CD4-positive, CD25-positive, alpha-beta regulatory T cell (primary cell): ENCODE data around the gene ESAM. TPM values are rescaled to one million over a fixed set of nuclear protein-coding genes. Genes with fewer than 3 reads are reported as not detected.
A peak's percentile ranks its signal among the peaks of the same experiment; 100 is the strongest.
"Not testable (repeated sequence)": the region's sequence is repeated elsewhere in the genome, so short reads cannot be mapped to it uniquely, and the experiment has no call there.

Source experiments
- ATAC-seq, 2 donors: fragments of 150-1000 bp; cut with Tn5 transposase; one replicate each; pipeline ENCODE4 v1.10.0; 2021; ENCODE audit warnings: low read depth in 2 of 2, moderate number of reproducible peaks in 2 of 2, moderate library complexity in 1 of 2
- DNase-seq, 3 donors: peaks; one replicate each; pipeline versions ENCODE4 v3.0.0 to v3.0.0-alpha.2; 2012 to 2022; ENCODE audit warnings: mixed read lengths in 1 of 3
- H3K27ac ChIP-seq: one replicate; pipeline ENCODE4 v1.7.0; 2013; ENCODE audit warnings: mild to moderate bottlenecking, low read length; ENCODE audit not compliant: insufficient read depth, poor library complexity, severe bottlenecking
- H3K27me3 ChIP-seq: one replicate; pipeline ENCODE4 v1.7.0; 2013; ENCODE audit warnings: low read length; ENCODE audit not compliant: control insufficient read depth, insufficient read depth
- H3K36me3 ChIP-seq: one replicate; pipeline ENCODE4 v1.7.0; 2013; ENCODE audit warnings: mild to moderate bottlenecking, low read length, moderate library complexity; ENCODE audit not compliant: control insufficient read depth, insufficient read depth
- H3K4me1 ChIP-seq: 2 replicates; pipeline ENCODE4 v1.7.0; 2013; ENCODE audit warnings: mild to moderate bottlenecking, low read length; ENCODE audit not compliant: insufficient read depth, control insufficient read depth, poor library complexity, severe bottlenecking
- H3K4me3 ChIP-seq: one replicate; pipeline ENCODE4 v1.7.0; 2013; ENCODE audit warnings: low read depth, mild to moderate bottlenecking, low read length, moderate library complexity
- H3K9me3 ChIP-seq, 2 experiments: 1 replicate in 1 of 2; 2 replicates in 1 of 2; pipeline ENCODE4 v1.7.0; 2013; ENCODE audit warnings: low read length in 2 of 2, mild to moderate bottlenecking in 1 of 2, moderate library complexity in 1 of 2; ENCODE audit not compliant: control insufficient read depth in 2 of 2
- H3K27ac Mint-ChIP-seq, 3 donors: one replicate each; pipeline ENCODE4 v1.8.0; 2020 to 2022; ENCODE audit warnings: mild to moderate bottlenecking in 3 of 3, mixed read lengths in 3 of 3, moderate library complexity in 2 of 3
- H3K27me3 Mint-ChIP-seq: one replicate; pipeline ENCODE4 v1.8.0; 2022; ENCODE audit warnings: mild to moderate bottlenecking, mixed read lengths
- H3K36me3 Mint-ChIP-seq: one replicate; pipeline ENCODE4 v1.8.0; 2020; ENCODE audit warnings: mixed read lengths
- H3K4me1 Mint-ChIP-seq, 4 donors: one replicate each; pipeline ENCODE4 v1.8.0; 2020 to 2022; ENCODE audit warnings: mixed read lengths in 4 of 4, mild to moderate bottlenecking in 1 of 4
- H3K4me3 Mint-ChIP-seq, 4 donors: one replicate each; pipeline ENCODE4 v1.8.0; 2020 to 2022; ENCODE audit warnings: mild to moderate bottlenecking in 4 of 4, mixed read lengths in 4 of 4, moderate library complexity in 3 of 4
- H3K9me3 Mint-ChIP-seq, 7 donors: one replicate each; pipeline ENCODE4 v1.8.0; 2020 to 2022; ENCODE audit warnings: mixed read lengths in 7 of 7, mild to moderate bottlenecking in 3 of 7, moderate library complexity in 2 of 7
- polyA plus RNA-seq, 4 donors: library from polyadenylated mRNA; unstranded; fragments of 300-500 nt; fragmentation: Illumina TruSeq; gene quantifications; one replicate each; pipeline ENCODE4 v1.2.3, GENCODE V29; 2021
- total RNA-seq: library from RNA; stranded (reverse); gene quantifications from one replicate; pipeline ENCODE4 v1.2.3, GENCODE V29; 2022

Gene ESAM
- total and polyA plus RNA-seq, 5 donors from 2014 or later = 0.55 to 3.1 (median 2.6) TPM; not detected in 1

DNA sequence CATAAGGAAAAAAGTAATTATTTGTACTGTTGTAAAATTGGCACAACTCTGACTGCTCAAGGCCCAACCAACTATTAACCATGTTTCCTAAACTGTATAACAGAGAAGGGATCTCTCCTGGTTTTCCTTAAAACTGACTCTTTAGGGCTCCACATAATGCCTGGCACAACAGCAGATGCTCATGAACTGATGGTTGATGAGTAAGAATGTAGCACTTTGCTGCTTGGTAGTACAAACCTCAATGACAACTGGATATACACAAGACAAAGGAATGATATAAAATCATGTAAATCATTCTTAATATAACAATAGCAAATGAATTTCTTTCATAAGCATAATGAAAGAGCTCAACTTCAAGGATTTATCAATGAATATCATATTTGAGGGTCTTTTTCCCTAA, 26.4 kb upstream of the ESAM start:
- H3K27ac ChIP-seq = no peak overlapping the region
- H3K27me3 ChIP-seq = no peaks in the 10 kb centered on the region
- peaks cover 6% of the 10 kb centered on the region for H3K4me1 ChIP-seq
- DNase-seq (no peak), ATAC-seq (no peak)
- no peaks in the 10 kb centered on the region for H3K9me3 ChIP-seq
- Mint-ChIP-seq H3K4me1 (peaks cover 15 to 31% (median 26%) of the 10 kb centered on the region in 4 donors), H3K9me3 (no peaks in the 10 kb centered on the region), H3K27me3 (no peaks in the 10 kb centered on the region), H3K4me3 (no peak overlapping the region), H3K36me3 (peaks cover 8% of the 10 kb centered on the region), H3K27ac (no peak overlapping the region)
- no peaks in the 10 kb centered on the region for H3K36me3 ChIP-seq
- no peak overlapping the region for H3K4me3 ChIP-seq

DNA sequence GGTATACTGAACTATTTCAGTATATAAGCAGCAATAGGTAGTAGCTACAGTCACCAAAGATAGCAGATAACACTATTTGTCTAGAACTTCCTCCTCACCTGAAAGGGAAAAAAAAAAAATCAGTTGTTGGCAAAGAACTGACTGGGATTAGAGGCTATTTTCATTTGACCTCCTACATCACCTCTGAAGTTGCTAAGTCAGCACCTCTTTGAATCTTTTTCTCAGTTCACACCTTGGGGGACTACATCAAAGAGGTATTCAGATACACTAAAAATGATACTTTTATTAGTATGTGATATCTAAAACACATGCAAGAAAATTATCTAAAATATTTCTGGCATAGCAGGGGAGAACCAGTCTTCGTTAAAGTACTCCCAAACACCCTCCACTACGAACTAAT, 22.0 kb upstream of the ESAM start:
- H3K36me3 Mint-ChIP-seq = no peaks in the 10 kb centered on the region
- no peaks in the 10 kb centered on the region for H3K27me3 Mint-ChIP-seq
- no peaks in the 10 kb centered on the region for H3K9me3 ChIP-seq
- H3K4me3 ChIP-seq = no peak overlapping the region
- H3K36me3 ChIP-seq = no peaks in the 10 kb centered on the region
- no peaks in the 10 kb centered on the region for H3K27me3 ChIP-seq
- no peaks in the 10 kb centered on the region for H3K4me1 ChIP-seq
- no peak overlapping the region for H3K27ac ChIP-seq
- no peak overlapping the region for H3K27ac Mint-ChIP-seq
- peaks cover 2 to 9% (median 6%) of the 10 kb centered on the region in 4 donors for H3K4me1 Mint-ChIP-seq
- DNase-seq (no peak), ATAC-seq (no peak)
- H3K9me3 Mint-ChIP-seq = no peaks in the 10 kb centered on the region
- H3K4me3 Mint-ChIP-seq = no peak overlapping the region

DNA sequence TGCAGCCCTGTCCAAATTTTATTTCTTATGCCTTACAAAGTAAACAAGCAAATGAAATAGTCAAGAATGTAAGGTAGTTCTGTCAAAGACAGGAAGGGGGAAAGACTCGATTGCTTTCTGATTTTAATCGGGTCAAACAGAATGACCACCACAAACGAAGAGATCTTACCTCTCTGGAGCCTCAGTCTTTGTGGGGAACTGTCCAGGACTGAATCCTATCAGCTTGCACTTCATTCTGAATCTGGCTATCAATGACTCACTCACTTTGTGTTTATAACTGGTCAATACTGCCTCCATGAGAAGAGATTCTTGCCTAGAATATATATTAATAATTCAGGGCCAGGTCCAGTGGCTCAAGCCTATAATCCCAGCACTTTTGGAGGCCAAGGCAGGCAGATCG, 20.9 kb upstream of the ESAM start:
- no peak overlapping the region for H3K27ac ChIP-seq
- no peak overlapping the region for H3K4me3 ChIP-seq
- H3K27ac Mint-ChIP-seq = no peak overlapping the region
- H3K9me3 ChIP-seq = no peaks in the 10 kb centered on the region
- ATAC-seq (no peak), DNase-seq (no peak)
- H3K27me3 Mint-ChIP-seq = no peaks in the 10 kb centered on the region
- no peaks in the 10 kb centered on the region for H3K9me3 Mint-ChIP-seq
- H3K4me3 Mint-ChIP-seq = no peak overlapping the region
- H3K36me3 ChIP-seq = no peaks in the 10 kb centered on the region
- peaks cover 6% of the 10 kb centered on the region for H3K36me3 Mint-ChIP-seq
- peaks cover 0 to 7% (median 4%) of the 10 kb centered on the region in 4 donors for H3K4me1 Mint-ChIP-seq
- no peaks in the 10 kb centered on the region for H3K27me3 ChIP-seq
- no peaks in the 10 kb centered on the region for H3K4me1 ChIP-seq

DNA sequence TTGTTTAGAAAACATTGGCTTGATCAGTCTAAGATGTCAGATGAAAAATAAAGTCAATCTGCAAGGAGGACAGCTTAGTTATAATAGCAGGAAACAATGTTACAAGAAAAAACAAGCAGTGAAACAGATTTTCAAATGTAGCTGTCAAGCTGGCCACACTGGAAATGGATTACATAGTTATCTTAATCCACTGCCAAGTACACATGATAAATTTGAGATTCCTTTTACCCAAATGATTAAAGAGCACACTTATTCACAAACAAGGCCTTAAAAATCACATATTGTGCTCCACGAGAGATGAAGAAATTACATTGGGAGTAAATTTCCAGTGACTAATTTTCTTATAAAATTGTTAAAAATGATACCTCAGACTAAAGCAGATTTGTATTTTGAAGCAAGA, 17.5 kb upstream of the ESAM start:
- ATAC-seq = no peak
- H3K4me1 Mint-ChIP-seq = peaks cover 4 to 14% (median 11%) of the 10 kb centered on the region in 4 donors
- H3K9me3 Mint-ChIP-seq = peaks cover 0 to 1% (median 0%) of the 10 kb centered on the region in 7 donors
- H3K27ac Mint-ChIP-seq = no peak overlapping the region
- H3K27ac ChIP-seq = no peak overlapping the region
- peaks cover 19% of the 10 kb centered on the region for H3K36me3 Mint-ChIP-seq
- H3K4me3 ChIP-seq = no peak overlapping the region
- H3K4me1 ChIP-seq = no peaks in the 10 kb centered on the region
- H3K27me3 ChIP-seq = no peaks in the 10 kb centered on the region
- H3K9me3 ChIP-seq = no peaks in the 10 kb centered on the region
- no peaks in the 10 kb centered on the region for H3K27me3 Mint-ChIP-seq
- no peak overlapping the region for H3K4me3 Mint-ChIP-seq
- no peak for DNase-seq
- H3K36me3 ChIP-seq = no peaks in the 10 kb centered on the region

DNA sequence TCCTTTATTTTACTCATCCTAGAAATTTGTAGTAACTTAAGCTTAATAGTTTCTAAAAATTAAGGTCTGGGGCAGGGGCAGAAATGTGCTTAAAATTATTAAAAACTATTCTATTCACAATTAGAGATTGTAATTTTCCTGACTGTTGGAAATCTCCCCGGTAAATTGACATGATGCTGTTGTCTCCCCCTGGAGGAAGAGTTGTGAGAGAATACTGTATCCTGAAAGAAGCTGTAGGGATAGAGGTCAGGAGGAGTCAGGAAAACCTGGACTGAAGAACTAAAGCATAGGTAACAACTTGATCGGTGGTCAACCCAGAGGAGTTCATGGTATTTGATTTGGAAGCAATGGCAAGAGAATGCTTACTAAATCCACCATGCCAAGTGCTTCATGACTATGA, 16.2 kb upstream of the ESAM start:
- Histone ChIP-seq H3K27ac (no peak overlapping the region), H3K4me1 (no peaks in the 10 kb centered on the region), H3K4me3 (no peak overlapping the region), H3K9me3 (no peaks in the 10 kb centered on the region), H3K36me3 (no peaks in the 10 kb centered on the region), H3K27me3 (no peaks in the 10 kb centered on the region)
- H3K27ac Mint-ChIP-seq = no peak overlapping the region
- no peak for ATAC-seq
- peaks cover 4 to 14% (median 11%) of the 10 kb centered on the region in 4 donors for H3K4me1 Mint-ChIP-seq
- H3K9me3 Mint-ChIP-seq = peaks cover 0 to 1% (median 0%) of the 10 kb centered on the region in 7 donors
- no peaks in the 10 kb centered on the region for H3K27me3 Mint-ChIP-seq
- H3K36me3 Mint-ChIP-seq = peaks cover 19% of the 10 kb centered on the region
- no peak for DNase-seq
- no peak overlapping the region for H3K4me3 Mint-ChIP-seq

DNA sequence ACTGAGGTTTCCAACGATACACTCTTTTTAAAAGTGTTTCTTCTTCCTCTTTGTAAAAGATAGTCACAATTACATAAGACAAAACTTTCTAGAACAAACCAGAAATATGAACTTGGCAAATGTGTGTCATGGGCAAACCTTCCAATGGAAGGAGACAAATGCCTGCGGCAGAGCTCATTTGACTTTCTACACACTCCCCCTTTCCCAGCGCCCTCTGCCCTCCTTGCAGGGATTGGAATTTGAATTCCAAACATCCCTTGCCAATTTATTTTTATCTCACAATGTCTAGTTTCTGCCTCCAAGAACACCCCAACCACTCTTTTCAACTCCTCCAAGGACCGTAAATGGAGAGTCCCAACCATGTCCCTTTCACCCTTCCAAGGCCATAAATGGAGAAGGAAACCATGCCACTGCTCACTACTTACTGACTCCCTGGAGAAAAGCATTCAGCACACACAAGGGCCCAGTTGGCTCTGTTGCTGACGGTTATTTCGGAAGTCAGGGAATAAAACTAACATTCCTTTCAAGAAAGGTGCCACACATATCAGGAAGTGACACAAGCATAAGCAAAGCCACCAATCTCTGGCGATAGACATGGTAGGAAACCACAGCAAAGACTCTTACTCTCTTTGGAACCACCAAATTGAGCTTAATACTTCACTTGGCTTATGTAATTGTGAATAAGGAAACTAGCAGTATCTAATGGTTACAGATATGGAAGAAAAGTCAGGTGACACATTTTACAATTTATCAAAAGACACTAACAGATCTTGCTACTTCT, 15.0 kb upstream of the ESAM start:
- Mint-ChIP-seq H3K36me3 (peaks cover 20% of the 10 kb centered on the region), H3K4me1 (peaks cover 4 to 14% (median 11%) of the 10 kb centered on the region in 4 donors), H3K27me3 (no peaks in the 10 kb centered on the region), H3K4me3 (no peak overlapping the region), H3K9me3 (peaks cover 0 to 1% (median 0%) of the 10 kb centered on the region in 7 donors), H3K27ac (peak overlapping the region in 1 of 3 donors; percentile 22)
- DNase-seq (no peak), ATAC-seq (no peak)
- no peak overlapping the region for H3K4me3 ChIP-seq
- H3K9me3 ChIP-seq = no peaks in the 10 kb centered on the region
- H3K27me3 ChIP-seq = no peaks in the 10 kb centered on the region
- no peak overlapping the region for H3K27ac ChIP-seq
- H3K4me1 ChIP-seq = no peaks in the 10 kb centered on the region
- peaks cover 4% of the 10 kb centered on the region for H3K36me3 ChIP-seq

DNA sequence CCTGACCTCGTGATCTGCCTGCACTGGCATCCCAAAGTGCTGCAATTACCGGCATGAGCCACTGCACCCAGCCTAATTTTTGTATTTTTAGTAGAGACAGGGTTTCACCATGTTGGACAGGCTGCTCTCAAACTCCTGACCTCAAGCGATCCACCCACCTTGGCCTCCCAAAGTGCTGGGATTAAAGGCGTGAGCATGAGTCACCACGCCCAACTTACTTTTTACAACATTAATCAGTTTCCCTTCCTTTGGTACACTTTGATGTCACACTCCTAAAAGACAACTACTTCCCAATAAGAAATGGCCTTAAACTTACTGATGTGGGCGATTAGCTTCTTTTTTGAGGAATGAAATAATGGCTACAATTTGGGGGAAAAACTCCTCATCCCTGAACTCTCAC, 8.9 kb upstream of the ESAM start:
- not testable (repeated sequence) for H3K27ac ChIP-seq, H3K4me1 ChIP-seq, H3K27me3 Mint-ChIP-seq, H3K4me3 Mint-ChIP-seq, DNase-seq, ATAC-seq, H3K4me1 Mint-ChIP-seq, H3K4me3 ChIP-seq, H3K9me3 ChIP-seq, H3K27me3 ChIP-seq, H3K9me3 Mint-ChIP-seq
- Mint-ChIP-seq H3K27ac (peak overlapping the region in 1 of 3 donors; percentile 71), H3K36me3 (peaks cover 14% of the 10 kb centered on the region)
- H3K36me3 ChIP-seq = peaks cover 26% of the 10 kb centered on the region
